ENCODE results near the gene CYTH1. TPM values are rescaled to one million over a fixed set of nuclear protein-coding genes. Genes with fewer than 3 reads are reported as not detected.

CYTH1 gene
- total and polyA plus RNA-seq, 10 of the 15 experiments (the other 5 are each of a cell fraction or from before 2014, with no cell fraction given): 6.6 to 188 (median 145) TPM

DNA sequence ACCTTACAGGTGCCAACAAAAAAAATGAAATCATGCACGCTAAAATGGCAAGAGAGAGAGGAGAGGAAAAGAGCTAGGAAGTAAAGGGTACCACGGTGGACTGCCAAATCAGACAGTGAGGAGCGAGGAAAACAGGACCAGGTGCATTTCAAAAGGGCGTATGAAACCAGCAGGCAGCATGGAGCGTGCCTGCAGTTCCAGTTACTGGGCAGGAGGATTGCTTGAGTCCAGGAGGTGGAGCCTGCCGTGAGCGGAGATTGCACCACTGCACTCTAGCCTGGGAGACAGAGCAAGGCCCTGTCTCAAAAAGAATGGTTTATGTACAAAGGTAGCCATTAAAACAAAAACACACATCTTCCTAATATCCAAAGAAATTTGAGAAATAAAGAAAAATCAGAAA lies 42.2 kb upstream of the CYTH1 start:
- WGBS (ENCODE audit: insufficient coverage, insufficient replicate concordance, low lambda C conversion rate, missing lambda C conversion rate): 99% methylated on average over 7 of the region's 7 CpGs
- no peak for ATAC-seq
- POLR2A ChIA-PET: no interaction called here

More for the DNA sequence above, 42.2 kb upstream of the CYTH1 start:
- no TSS peak for BruUV-seq (replicated peaks)
- H3K4me3 ChIP-seq: no peak overlapping the region
- H3K4me2 ChIP-seq (ENCODE audit: control insufficient read depth, insufficient read depth): no peak overlapping the region
- H3K36me3 ChIP-seq (ENCODE audit: control insufficient read depth in 2 of 2, insufficient read depth in 2 of 2, low read length in 1 of 2): peaks cover 43 to 52% of the 10 kb centered on the region in 2 experiments
- in situ Hi-C loops (cut with MboI) (no loop called here), intact Hi-C loops (cut with micrococcal nuclease; ENCODE audit: unreplicated experiment) (no loop called here)
- H3K27me3 ChIP-seq (replicated peaks in 1 of 2; ENCODE audit: control insufficient read depth in 2 of 2, insufficient read depth in 2 of 2, low read length in 1 of 2): no peaks in the 10 kb centered on the region
- no peaks in the 10 kb centered on the region for H3K4me1 ChIP-seq (ENCODE audit: control insufficient read depth, insufficient read depth, low read length)
- DNase-seq (ENCODE audit: low read depth, low spot score): no peak
- no peaks in the 10 kb centered on the region; the same call in 1 of the 2 replicates for H4K20me1 ChIP-seq (ENCODE audit: control insufficient read depth, insufficient read depth)
- no peak for TF ChIP-seq MYC (IDR thresholded peaks at IDR 0.05; ENCODE audit: insufficient read depth, insufficient read length, insufficient replicate concordance, low read length, severe bottlenecking)
- no peak for TF ChIP-seq SMC3 (IDR thresholded peaks at IDR 0.05; ENCODE audit: borderline replicate concordance, low read length)
- TF ChIP-seq SMAD1 (IDR thresholded peaks at IDR 0.05; ENCODE audit: low read depth, partially characterized antibody): no peak
- TF ChIP-seq BRCA1 (IDR thresholded peaks at IDR 0.05; ENCODE audit: low read depth, low read length): no peak
- TF ChIP-seq GATAD2B (conservative IDR thresholded peaks at IDR 0.05; ENCODE audit: low read depth): no peak
- no peak for TF ChIP-seq ZBTB11 (CRISPR knock-in tag; IDR thresholded peaks at IDR 0.05)
- TF ChIP-seq PAX5 (IDR thresholded peaks at IDR 0.05; ENCODE audit: borderline replicate concordance, low read depth, low read length): no peak
- TF ChIP-seq MEF2B (IDR thresholded peaks at IDR 0.05; ENCODE audit: partially characterized antibody, poor library complexity, severe bottlenecking): no peak
- TF ChIP-seq, protein P1, sequence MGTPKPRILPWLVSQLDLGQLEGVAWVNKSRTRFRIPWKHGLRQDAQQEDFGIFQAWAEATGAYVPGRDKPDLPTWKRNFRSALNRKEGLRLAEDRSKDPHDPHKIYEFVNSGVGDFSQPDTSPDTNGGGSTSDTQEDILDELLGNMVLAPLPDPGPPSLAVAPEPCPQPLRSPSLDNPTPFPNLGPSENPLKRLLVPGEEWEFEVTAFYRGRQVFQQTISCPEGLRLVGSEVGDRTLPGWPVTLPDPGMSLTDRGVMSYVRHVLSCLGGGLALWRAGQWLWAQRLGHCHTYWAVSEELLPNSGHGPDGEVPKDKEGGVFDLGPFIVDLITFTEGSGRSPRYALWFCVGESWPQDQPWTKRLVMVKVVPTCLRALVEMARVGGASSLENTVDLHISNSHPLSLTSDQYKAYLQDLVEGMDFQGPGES (IDR thresholded peaks at IDR 0.05): no peak
- TF ChIP-seq EED (IDR thresholded peaks at IDR 0.05; ENCODE audit: low read depth): no peak
- TF ChIP-seq RELA (IDR thresholded peaks at IDR 0.05; ENCODE audit: borderline replicate concordance, partially characterized antibody): no peak
- no peak for TF ChIP-seq NBN (IDR thresholded peaks at IDR 0.05)
- TF ChIP-seq RAD51 (IDR thresholded peaks at IDR 0.05): no peak
- TF ChIP-seq CBX3 (IDR thresholded peaks at IDR 0.05; ENCODE audit: borderline replicate concordance, low read depth): no peak
- no peak for TF ChIP-seq NFXL1 (IDR thresholded peaks at IDR 0.05; ENCODE audit: borderline replicate concordance)
- no peak for TF ChIP-seq ZZZ3 (IDR thresholded peaks at IDR 0.05; ENCODE audit: control insufficient read depth, insufficient read length, low read depth)
- TF ChIP-seq IKZF2 (IDR thresholded peaks at IDR 0.05): no peak
- TF ChIP-seq DPF2 (IDR thresholded peaks at IDR 0.05): no peak
- ChIA-PET RAD21 (ENCODE audit: unreplicated experiment) (no interaction called here), SMC1A (ENCODE audit: uncharacterized antibody, unreplicated experiment) (no interaction called here), CTCF (no interaction called here)
- H3K9ac ChIP-seq (ENCODE audit: control insufficient read depth, insufficient read depth, low read length): no peak overlapping the region
- FAIRE-seq: no peak
- H3K79me2 ChIP-seq (ENCODE audit: control insufficient read depth, insufficient read depth, low read length): no peaks in the 10 kb centered on the region; the same call in none of the 2 replicates
- no peak overlapping the region for H3K27ac ChIP-seq (ENCODE audit: control insufficient read depth, insufficient read depth)
- H2AFZ ChIP-seq (ENCODE audit: control insufficient read depth, low read depth, low read length): no peak overlapping the region
- H3K9me3 ChIP-seq (replicated peaks; ENCODE audit: control insufficient read depth, insufficient read depth, low read length): no peaks in the 10 kb centered on the region

Data from GM12878 (cell line).